ENCODE data around the gene LPGAT1.
A peak's percentile ranks its signal among the peaks of the same experiment; 100 is the strongest.
"Not testable (repeated sequence)": the region's sequence is repeated elsewhere in the genome, so short reads cannot be mapped to it uniquely, and the experiment has no call there.

The LPGAT1 gene, protein sequence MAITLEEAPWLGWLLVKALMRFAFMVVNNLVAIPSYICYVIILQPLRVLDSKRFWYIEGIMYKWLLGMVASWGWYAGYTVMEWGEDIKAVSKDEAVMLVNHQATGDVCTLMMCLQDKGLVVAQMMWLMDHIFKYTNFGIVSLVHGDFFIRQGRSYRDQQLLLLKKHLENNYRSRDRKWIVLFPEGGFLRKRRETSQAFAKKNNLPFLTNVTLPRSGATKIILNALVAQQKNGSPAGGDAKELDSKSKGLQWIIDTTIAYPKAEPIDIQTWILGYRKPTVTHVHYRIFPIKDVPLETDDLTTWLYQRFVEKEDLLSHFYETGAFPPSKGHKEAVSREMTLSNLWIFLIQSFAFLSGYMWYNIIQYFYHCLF

DNA sequence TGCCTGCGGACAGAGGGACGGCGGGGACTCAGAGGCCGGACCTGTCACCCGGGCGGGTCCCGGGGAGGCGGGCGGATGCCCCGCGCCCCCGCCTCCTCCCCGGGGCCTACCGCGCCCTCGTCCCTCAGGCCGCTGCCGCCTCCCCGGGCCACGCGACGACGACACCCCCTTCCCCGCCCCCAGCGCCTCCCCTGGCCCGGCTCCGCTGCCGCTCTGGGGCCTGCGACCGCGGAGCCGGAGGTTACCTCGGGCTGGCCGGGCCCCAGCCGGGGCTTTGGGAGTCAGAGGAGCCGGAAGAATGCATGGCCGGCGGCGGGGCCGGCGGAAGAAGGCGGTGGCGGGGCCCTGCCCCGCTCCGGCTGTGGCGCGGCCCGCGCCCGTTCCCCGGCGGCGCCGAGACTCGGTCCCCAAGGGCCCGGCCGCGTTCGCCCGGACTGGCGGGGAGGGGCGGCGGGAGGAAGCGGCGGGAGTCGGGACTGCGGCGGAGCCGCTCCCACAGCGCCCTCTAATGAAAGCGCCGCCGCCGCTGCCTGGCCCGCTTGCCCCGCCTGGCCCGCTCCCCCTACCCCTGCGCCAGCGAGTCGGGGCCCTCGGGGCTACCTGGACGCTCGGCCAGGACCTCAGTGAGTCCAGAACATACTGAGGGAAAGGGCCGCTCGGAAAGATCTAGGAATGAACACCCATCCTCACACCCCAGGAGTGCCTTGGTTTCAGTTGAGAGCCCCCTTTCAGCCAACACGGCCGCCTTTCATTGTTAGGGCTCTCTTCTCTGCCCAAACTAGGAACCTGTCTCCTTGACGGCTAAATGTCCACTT lies at the start of gene LPGAT1:
TSS of gene LPGAT1 (minus strand) at position 436 of the 815 bp plus-strand sequence. CDS start 1,467 bp downstream, outside the sequence.
- no peak for DNase-seq (ENCODE audit: low read depth)

DNA sequence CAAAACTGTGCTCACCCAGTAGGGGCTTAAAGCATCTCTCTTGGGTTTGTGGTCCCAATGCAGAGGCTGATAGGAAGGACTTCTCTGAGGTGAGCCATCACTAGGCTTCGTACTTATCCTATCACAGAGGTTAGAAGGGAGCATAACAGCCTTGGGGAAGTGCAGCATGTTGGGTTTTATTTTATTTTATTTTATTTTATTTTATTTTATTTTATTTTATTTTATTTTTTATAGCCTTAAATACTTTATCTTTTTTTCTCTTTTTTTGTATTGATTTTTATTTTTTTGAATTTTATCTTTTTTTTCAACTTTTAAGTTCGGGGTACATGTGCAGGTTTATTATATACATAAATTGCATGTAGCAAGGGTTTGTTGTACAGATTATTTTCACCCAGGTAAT lies 48.9 kb upstream of the LPGAT1 start:
- no peak for DNase-seq (ENCODE audit: low read depth)

DNA sequence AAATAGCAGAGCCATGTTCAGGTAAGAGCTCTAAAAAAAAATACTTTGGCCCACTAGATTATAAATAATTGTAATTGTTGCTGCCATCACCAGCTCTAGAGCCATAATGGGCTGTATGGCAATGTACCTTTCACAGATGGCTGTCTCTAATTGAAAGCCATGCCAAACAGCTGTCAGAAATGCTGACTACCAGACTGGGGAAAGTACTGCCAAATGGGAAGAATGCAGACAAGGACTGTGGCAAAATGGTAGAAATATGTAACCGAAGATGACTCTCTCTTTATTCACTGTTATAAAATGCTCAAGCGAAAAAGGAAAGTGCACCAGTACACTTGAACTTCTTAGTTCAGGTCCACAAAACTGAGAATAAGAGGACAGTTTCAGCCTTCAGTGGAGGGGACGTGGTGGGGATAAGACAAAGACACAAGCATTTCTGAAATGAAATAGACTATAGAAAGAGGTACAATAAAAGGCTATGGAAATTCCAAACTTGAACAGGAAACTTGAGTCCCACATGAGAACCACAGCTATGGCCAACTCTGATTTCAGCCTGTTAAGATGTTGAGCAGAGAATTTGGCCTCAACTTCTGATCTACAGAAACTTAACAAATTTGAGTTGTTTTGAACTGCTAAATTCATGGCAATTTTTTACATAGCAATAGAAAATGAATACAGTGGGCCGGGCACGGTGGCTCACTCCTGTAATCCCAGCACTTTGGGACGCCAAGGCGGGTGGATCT lies 46.5 kb upstream of the LPGAT1 start:
- no peak for DNase-seq (ENCODE audit: low read depth)

DNA sequence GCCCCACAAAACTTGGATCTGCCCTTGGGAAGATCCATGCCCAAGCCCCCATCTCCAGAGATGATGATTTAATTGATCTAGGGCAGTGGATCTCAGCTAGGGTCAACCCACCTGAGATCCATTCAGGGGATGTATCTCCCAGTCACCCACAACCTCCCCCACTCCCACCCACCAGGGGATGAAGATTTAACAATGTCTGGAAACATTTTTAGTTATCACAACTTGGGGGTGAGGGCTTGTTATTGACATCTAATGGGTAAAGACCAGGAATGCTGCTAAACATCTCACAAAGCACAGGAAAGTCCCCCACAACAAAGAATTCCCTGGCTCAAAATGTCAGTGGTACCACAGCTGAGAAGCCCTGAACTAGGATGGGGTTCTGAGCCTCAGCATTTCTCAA lies 45.0 kb upstream of the LPGAT1 start:
- no peak for DNase-seq (ENCODE audit: low read depth)

DNA sequence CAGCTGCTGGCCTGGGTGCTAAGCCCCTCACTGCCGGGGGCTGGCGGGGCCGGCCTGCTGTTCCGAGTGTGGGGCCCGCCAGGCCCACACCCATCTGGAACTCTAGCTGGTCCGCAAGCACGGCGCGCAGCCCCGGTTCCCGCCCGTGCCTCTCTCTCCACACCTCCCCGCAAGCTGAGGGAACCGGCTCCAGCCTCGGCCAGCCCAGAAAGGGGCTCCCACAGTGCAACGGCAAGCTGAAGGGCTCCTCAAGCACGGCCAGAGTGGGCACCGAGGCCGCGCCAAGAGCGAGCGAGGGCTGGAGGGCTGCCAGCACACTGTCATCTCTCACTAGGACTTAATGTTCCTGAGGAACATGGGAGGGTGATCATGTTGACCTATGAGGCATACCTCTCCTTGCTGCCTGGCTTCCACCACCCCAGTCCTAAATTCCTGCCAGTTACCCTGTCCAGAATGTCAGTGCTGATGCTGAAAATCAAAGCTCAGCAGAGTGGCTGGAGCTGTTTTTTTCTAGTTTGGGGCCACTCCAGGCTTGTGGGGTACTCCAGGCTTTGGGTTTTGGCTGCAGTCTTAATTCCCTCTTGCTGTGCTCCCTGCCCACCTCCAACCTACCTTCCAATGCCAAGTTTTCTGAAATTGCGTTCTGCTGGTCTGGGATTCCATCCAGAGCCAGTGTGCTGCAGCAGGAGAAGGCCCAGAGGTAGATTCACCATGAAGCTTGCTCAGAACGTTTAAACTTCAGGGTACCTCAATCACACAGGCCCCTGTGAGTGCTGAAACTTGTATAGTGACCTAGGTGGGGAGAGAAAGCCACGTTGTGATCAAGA lies 44.2 kb upstream of the LPGAT1 start:
- DNase-seq (ENCODE audit: low read depth) = no peak

DNA sequence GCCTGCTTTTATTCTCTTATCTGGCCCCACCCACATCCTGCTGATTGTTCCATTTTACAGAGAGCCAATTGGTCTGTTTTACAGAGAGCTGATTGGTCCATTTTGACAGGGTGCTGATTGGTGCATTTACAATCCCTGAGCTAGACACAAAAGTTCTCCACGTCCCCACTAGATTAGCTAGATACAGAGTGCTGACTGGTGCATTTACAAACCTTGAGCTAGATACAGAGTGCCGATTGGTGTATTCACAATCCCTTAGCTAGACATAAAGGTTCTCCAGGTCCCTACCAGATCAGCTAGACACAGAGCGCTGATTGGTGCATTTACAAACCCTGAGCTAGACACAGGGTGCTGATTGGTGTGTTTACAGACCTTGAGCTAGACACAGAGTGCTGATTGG lies 43.2 kb upstream of the LPGAT1 start:
- DNase-seq (ENCODE audit: low read depth) = not testable (repeated sequence)

DNA sequence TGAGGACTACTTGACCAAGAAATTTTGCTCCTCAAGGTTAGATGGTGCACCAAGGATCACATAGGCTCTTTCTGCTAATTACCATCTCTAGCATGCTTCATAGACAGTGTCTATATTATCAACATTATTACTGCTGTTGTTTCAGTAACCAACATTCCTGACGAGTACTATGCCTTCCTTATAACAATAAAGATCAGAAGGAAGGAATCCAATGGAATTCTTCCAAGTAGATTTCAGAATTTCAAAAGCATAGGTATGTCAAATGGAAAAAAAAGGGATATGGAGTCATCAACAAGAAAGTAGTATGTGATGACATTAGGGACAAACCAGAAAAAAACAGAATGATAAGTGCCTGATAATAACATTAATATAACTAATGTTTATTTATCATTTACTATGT lies 39.6 kb upstream of the LPGAT1 start:
- peak; percentile 17 for DNase-seq (ENCODE audit: low read depth)

DNA sequence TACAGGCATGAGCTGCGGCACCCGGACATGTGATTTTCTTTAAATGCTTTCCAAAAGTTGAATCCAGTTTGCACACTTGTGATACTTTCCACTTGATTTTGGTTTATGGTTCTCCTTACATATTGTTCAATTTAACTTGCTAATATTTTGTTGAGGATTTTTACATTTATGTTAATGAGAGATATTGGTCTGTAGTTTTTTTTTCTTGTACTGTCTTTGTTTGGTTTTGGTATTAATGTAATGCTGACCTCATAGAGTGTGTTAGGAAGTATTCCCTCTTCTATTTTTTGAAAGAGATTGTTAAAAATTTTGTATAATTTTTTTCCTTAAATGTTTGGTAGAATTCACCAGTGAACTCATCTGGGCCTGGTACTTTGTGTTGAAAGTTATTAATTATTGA lies 34.6 kb upstream of the LPGAT1 start:
- DNase-seq (ENCODE audit: low read depth) = no peak

DNA sequence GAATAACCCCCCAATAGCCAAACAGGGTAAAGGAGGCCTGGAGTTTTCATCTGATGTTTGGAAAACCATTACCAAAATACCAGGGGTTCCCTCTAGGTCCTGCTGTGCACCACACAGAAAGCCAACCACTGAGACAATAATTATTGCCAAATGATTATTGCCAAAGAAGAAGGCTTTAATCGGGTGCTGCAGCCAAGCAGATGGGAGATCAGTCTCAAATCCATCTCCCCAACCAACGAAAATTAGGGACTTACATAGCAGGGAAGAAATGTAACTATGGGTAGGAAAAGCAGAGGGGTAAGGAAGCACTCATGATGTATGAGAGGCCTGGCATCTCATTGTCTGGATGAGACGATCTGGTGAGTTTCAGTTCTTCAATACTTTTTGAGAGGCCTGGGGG lies 28.8 kb upstream of the LPGAT1 start:
- DNase-seq (ENCODE audit: low read depth) = no peak

DNA sequence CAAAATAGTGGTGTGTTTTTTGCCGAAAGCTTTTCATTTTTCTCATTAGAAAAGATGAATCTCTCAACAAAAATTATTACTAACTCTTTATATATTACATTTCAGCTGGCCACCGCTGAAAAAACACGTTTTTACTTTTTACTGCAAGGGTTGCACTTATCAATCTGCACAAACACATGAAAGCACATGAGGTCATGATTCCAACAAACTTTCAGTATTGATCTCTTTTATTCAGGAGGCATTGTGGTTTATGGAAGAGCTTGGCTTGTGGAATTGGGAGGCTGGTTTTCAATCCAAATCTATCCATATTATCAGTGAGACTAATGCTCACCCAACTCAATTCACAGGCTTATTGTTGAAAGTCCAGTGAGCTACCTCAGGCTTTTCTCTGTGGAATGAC lies 20.6 kb upstream of the LPGAT1 start:
- no peak for DNase-seq (ENCODE audit: low read depth)

DNA sequence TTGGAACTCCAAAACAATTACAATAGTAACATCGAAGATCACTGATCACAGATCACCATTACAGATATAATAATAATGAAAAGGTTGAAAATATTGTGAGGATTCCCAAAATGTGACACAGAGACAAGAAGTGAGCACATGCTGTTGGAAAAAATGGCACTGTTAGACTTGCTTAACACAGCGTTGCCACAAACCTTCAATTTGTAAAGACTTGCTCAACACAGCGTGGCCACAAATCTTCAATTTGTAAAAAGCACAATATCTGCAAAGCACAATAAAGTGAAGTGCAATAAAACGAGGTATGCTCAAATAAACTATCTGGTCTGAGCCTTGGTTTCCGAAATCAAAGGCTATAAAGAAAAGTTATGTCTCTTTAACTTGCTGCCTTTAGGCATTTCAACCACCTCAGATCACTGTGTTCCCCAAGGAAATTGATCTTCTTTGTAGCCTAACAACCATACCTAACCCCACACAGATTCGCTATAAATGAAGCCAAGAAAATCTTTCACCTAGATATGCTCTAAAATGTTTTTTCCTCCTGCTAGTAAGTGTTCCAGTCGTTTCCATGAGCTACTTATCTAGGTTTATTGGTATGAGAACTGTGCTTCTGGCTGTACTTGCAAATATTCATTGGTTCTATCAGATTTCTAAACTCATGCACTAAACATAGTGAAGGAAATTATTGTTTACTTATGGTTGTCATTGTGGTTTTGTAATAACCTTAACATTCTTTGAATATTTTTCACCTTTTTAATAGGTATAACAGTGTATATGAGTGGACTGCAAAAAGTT lies 13.1 kb upstream of the LPGAT1 start:
- no peak for DNase-seq (ENCODE audit: low read depth)

DNA sequence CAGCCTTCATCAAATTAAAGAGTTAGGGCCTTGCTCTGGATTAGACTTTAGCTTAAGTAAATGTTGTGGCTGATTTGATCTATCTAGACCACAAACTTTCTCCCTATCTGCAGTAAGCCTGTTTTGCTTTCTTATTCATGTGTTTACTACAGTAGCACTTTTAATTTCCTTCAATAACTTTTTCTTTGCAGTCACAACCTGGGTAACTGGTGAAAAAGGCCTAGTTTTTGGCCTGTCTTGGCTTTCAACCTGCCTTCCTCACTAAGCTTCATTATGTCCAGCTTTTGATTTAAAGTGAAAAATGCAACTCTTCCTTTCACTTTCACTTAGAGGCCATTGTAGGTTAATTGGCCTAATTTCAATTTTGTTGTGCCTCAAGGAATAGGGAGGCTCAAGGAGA lies 12.5 kb upstream of the LPGAT1 start:
- DNase-seq (ENCODE audit: low read depth) = no peak

DNA sequence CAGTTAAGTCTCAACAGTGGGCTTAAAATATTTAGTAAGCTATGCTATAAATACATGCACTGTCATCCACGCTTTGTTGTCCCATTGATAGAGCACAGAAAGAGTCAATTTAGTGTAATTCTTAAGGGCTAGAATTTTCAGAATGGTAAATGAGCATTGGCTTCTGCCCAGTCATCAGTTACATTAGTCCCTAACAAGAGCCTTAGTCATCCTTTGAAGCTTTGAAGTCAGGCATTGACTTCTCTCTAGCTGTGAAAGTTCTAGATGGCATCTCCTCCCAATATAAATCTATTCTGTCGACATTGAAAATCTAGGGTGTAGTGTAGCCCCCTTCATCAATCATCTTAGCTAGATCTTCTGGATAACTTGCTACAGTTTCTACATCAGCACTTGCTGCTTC lies 12.0 kb upstream of the LPGAT1 start:
- no peak for DNase-seq (ENCODE audit: low read depth)

DNA sequence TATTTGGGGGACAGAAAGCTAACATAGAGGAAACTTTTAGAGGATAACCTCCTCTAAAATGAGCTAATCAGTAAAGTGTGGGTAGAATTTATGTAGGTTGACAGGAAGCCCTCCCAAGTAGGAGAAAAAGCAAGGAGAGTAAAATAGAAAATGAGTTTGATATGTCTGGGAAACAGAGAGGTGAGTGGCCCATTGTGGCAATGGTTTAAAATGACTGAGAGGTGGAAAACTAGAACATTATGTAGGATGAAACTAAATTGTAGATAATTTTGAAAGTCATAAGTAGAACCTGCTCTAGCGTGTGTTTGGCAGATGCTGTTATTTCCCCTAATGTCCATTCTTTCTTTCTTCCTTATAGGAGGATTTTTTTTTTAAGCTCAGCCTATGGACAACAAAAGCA lies 8.5 kb upstream of the LPGAT1 start:
- no peak for DNase-seq (ENCODE audit: low read depth)

DNA sequence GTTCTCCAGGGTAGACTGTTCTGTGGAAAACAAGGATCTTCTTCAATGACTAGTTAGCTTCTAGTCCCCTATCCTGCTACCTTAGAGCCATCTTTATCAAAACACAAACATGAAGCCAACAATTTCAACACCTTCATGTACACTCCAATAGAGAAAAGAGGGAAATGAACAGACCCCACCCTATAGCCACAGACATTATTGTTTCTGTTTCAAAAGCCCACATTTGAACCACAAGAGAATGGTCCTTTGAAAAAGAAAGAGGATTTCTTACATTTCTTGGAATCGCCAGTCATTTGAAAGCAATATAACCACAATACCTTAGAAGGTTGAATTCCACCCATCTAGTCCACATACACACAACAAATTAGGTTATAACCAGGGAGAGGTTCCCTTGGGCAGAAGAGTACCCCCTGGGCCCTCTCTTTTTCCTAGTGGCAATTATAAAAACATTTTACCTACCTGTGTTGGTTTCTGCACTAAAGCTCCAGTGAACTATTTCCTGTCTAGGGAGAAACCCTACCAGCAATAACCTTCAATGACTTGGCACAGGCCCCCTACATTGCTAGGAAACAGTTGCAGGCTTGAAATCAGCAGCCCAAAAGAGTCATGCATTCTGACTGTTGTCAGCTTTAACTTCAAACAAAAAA lies 2.7 kb upstream of the LPGAT1 start:
- DNase-seq (ENCODE audit: low read depth) = no peak

DNA sequence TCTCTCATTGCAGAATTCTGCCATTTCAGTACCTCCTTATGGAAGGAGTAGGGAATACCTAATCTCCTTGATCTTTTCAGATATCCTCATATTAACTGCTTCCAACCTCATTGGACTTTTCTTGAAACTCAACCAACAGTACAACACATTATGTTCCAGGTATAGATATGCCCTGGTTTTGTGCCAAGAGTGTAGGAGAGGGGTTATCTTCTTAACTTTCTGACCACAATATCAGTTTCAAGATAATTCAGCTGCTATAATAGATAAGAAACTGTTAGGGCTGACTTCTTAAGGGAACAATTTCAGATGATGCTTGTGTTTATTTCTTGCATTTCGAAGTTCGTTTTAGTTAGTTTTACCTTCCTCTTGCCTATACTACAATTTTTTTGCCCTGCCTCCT lies 2.1 kb upstream of the LPGAT1 start:
- no peak for DNase-seq (ENCODE audit: low read depth)

DNA sequence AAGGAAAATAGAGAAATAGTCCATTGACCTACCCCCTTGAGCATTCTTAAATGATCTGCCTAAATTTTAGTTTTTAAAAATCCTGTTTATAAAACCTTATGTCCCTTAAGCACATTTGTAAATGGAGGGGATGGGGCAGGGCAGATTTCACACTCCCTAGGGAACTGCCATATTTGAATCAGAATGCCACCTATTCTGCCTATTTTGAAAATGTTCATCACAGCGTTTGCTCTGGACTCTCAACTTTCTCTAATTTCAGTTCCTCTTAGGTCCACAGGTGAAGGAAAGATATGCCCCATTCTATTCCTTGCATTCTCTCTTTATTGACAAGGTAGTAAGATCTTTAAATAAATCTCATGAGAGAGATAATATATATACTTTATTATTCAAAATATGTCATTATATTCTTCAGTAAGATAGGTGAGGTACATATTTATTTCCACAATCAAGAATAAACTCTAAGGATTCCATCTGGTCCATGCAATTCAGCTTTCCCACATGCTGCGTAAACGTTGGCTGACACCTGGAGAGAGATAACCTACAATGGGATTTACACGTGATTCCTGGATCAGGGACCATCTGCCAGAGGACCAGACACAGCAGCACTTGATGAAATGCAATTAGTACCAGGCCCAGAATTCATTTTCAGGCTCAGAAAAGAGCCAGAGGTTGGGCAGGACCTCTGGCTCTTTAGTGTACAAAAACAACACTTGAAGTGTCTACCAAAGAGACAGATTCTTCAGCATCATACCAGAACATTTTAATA lies 1.2 kb upstream of the LPGAT1 start:
- DNase-seq (ENCODE audit: low read depth) = no peak

DNA sequence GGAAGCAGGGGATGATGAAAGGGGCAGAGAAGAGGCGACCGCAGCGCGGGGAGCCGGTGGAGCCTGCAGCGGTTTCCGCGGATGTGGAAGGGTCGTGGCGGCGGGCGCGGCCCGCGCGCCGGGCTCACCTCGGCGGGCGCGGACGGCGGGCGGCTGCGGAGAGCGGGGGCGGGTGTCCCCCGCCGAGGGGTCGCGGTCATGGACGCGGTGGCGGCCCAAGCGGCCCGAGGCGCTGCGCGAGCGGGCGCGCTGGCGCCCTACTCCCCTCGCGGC lies 572 bp downstream of the LPGAT1 start:
- no peak for DNase-seq (ENCODE audit: low read depth)

DNA sequence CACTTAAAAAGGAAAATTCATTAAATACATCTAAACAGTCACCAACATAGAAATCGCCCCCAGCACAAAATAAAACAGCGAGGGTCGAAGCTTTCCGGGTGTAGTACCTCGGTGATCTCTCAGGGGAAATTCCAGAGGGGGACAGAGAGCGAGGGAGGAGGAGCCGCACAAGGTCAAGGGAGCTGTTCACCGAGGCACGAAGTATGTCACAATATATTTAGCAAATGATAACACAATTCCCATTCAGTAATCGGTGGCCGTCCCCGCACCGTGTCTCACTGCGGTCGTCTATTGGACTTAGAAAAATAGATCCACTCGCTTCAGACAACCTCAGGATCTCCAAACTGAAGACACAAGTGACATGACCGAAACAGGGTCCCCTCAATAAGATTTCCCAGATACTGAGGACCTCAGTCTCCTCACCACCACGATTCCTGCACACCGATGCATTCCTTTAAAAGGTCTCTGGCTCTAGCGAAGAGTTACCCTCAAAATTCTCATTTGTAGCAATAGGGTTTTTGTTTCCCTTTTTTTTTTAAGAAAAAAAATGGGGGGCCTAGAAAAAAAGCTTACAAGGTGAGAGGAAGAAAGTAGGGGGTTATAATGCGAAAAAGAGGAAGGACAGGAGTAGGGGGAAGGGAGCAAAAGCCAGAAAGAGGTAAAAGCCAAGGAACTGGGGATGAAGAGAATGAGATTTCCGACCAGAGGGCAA lies 1.1 kb downstream of the LPGAT1 start:
- no peak for DNase-seq (ENCODE audit: low read depth)

All from non-pigmented ciliary epithelial cell (primary cell).